Measurements from ENCODE around the gene CR1L.
A peak's percentile ranks its signal among the peaks of the same experiment; 100 is the strongest.

CR1L gene

GRCh38 chr1:207753611-207754010 lies 108.7 kb downstream of the CR1L start:
- peak overlapping the region; percentile 85 for H3K27ac ChIP-seq (replicated peaks)

GRCh38 chr1:207754011-207754410 lies 109.1 kb downstream of the CR1L start:
- no peak for DNase-seq (ENCODE audit: low read depth in 1 of 2, low spot score in 1 of 2)
- TF ChIP-seq POLR2AphosphoS5 (IDR thresholded peaks at IDR 0.05; ENCODE audit: low read depth) (no peak), REST (IDR thresholded peaks at IDR 0.05; ENCODE audit: insufficient replicate concordance, low read depth) (no peak), SPI1 (IDR thresholded peaks at IDR 0.05; ENCODE audit: borderline replicate concordance, low read depth) (no peak)
- TF ChIP-seq, protein P1, sequence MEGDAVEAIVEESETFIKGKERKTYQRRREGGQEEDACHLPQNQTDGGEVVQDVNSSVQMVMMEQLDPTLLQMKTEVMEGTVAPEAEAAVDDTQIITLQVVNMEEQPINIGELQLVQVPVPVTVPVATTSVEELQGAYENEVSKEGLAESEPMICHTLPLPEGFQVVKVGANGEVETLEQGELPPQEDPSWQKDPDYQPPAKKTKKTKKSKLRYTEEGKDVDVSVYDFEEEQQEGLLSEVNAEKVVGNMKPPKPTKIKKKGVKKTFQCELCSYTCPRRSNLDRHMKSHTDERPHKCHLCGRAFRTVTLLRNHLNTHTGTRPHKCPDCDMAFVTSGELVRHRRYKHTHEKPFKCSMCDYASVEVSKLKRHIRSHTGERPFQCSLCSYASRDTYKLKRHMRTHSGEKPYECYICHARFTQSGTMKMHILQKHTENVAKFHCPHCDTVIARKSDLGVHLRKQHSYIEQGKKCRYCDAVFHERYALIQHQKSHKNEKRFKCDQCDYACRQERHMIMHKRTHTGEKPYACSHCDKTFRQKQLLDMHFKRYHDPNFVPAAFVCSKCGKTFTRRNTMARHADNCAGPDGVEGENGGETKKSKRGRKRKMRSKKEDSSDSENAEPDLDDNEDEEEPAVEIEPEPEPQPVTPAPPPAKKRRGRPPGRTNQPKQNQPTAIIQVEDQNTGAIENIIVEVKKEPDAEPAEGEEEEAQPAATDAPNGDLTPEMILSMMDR (IDR thresholded peaks at IDR 0.05; ENCODE audit: insufficient read depth, low read length): no peak
- no peaks in the 10 kb centered on the region for H3K27me3 ChIP-seq (ENCODE audit: insufficient read depth, poor library complexity, severe bottlenecking)
- peak overlapping the region; percentile 89 for H3K4me3 ChIP-seq (replicated peaks; ENCODE audit: insufficient read depth, low read length)
- H3K27ac ChIP-seq (replicated peaks): peak overlapping the region; percentile 53; the same call in 1 of the 2 replicates

More at GRCh38 chr1:207753611-207754010, 108.7 kb downstream of the CR1L start:
- no peak for TF ChIP-seq SPI1 (IDR thresholded peaks at IDR 0.05; ENCODE audit: borderline replicate concordance, low read depth)
- no peak for TF ChIP-seq GABPA (IDR thresholded peaks at IDR 0.05; ENCODE audit: low read depth)
- TF ChIP-seq REST (IDR thresholded peaks at IDR 0.05; ENCODE audit: insufficient replicate concordance, low read depth): no peak
- TF ChIP-seq, protein P1 (IDR thresholded peaks at IDR 0.05; ENCODE audit: insufficient read depth, low read length): no peak
- no peak for TF ChIP-seq POLR2AphosphoS5 (IDR thresholded peaks at IDR 0.05; ENCODE audit: low read depth)
- no peaks in the 10 kb centered on the region for H3K27me3 ChIP-seq (ENCODE audit: insufficient read depth, poor library complexity, severe bottlenecking)
- no peak for DNase-seq (ENCODE audit: low read depth in 1 of 2, low spot score in 1 of 2)
- peak overlapping the region; percentile 89 for H3K4me3 ChIP-seq (replicated peaks; ENCODE audit: insufficient read depth, low read length)

GRCh38 chr1:207754974-207755700 lies 110.2 kb downstream of the CR1L start:
- DNase-seq (ENCODE audit: low read depth in 1 of 2, low spot score in 1 of 2): peak in 1 of 2 experiments; percentile 56
- Histone ChIP-seq H3K27me3 (ENCODE audit: insufficient read depth, poor library complexity, severe bottlenecking) (no peaks in the 10 kb centered on the region), H3K4me3 (replicated peaks; ENCODE audit: insufficient read depth, low read length) (peak overlapping the region; percentile 4; the same call in 1 of the 2 replicates), H3K27ac (replicated peaks) (peak overlapping the region; percentile 53)
- TF ChIP-seq, protein P1 (IDR thresholded peaks at IDR 0.05; ENCODE audit: insufficient read depth, low read length): no peak
- peak; percentile 14; the same call in 1 of the 2 replicates for TF ChIP-seq SPI1 (IDR thresholded peaks at IDR 0.05; ENCODE audit: borderline replicate concordance, low read depth)

All from HL-60 (cell line).